Esophagus muscularis mucosa (tissue), 4 donors: ENCODE results near the gene CPD.
"Not testable (repeated sequence)": the region's sequence is repeated elsewhere in the genome, so short reads cannot be mapped to it uniquely, and the experiment has no call there.

Experiments used
- EP300 ChIP-seq: sonication (generic); formaldehyde crosslinking; IDR thresholded peaks from one replicate; pipeline ENCODE4 v1.6.1; 2017; ENCODE audit warnings: antibody characterized with exemption
- POLR2A ChIP-seq: fragments of 450-650 bp; IDR thresholded peaks from one replicate; pipeline ENCODE4 v1.6.1; 2017; ENCODE audit warnings: antibody characterized with exemption, moderate library complexity, mild to moderate bottlenecking, low read depth
- TF ChIP-seq, protein P1 (sequence below), 3 experiments: fragments of 200-600 bp in 2 of 3; fragments of 450-650 bp in 1 of 3; sonication (generic) in 2 of 3; IDR thresholded peaks; one replicate each; pipeline ENCODE4 v1.5.1; 2017 to 2019; ENCODE audit warnings: antibody characterized with exemption in 3 of 3, mild to moderate bottlenecking in 2 of 3, moderate library complexity in 1 of 3

DNA sequence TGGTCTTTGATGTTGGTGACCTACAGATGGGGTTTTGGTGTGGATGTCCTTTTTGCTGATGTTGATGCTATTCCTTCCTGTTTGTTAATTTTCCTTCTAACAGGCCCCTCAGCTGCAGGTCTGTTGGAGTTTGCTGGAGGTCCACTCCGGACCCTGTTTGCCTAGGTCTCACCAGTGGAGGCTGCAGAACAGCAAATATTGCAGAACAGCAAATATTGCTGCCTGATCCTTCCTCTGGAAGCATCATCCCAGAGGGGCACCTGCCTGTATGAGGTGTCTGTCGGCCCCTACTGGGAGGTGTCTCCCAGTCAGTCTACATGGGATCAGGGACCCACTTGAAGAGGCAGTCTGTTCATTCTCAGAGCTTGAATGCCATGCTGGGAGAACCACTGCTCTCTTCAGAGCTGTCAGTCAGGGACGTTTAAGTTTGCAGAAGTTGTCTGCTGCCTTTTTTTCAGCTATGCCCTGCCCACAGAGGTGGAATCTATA lies 33.3 kb downstream of the CPD start:
- not testable (repeated sequence) for TF ChIP-seq POLR2A, EP300
- TF ChIP-seq, protein P1, sequence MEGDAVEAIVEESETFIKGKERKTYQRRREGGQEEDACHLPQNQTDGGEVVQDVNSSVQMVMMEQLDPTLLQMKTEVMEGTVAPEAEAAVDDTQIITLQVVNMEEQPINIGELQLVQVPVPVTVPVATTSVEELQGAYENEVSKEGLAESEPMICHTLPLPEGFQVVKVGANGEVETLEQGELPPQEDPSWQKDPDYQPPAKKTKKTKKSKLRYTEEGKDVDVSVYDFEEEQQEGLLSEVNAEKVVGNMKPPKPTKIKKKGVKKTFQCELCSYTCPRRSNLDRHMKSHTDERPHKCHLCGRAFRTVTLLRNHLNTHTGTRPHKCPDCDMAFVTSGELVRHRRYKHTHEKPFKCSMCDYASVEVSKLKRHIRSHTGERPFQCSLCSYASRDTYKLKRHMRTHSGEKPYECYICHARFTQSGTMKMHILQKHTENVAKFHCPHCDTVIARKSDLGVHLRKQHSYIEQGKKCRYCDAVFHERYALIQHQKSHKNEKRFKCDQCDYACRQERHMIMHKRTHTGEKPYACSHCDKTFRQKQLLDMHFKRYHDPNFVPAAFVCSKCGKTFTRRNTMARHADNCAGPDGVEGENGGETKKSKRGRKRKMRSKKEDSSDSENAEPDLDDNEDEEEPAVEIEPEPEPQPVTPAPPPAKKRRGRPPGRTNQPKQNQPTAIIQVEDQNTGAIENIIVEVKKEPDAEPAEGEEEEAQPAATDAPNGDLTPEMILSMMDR (IDR thresholded peaks at IDR 0.05) = not testable (repeated sequence)
